Panc1 (cell line): Measurements from ENCODE around the gene LRP3.

Experiments
- POLR2AphosphoS5 ChIP-seq: IDR thresholded peaks from 2 replicates; pipeline ENCODE4 v1.6.1; 2012; ENCODE audit warnings: mild to moderate bottlenecking, low read depth, low read length, moderate library complexity
- SIN3A ChIP-seq: IDR thresholded peaks from 2 replicates; pipeline ENCODE4 v1.6.1; 2012; ENCODE audit warnings: low read depth, mild to moderate bottlenecking, low read length, moderate library complexity, borderline replicate concordance; ENCODE audit not compliant: insufficient read depth
- TF ChIP-seq, protein P1 (sequence below): fragments of 450-650 bp; IDR thresholded peaks from 2 replicates; pipeline ENCODE4 v1.5.1; 2017; ENCODE audit warnings: mild to moderate bottlenecking

DNA sequence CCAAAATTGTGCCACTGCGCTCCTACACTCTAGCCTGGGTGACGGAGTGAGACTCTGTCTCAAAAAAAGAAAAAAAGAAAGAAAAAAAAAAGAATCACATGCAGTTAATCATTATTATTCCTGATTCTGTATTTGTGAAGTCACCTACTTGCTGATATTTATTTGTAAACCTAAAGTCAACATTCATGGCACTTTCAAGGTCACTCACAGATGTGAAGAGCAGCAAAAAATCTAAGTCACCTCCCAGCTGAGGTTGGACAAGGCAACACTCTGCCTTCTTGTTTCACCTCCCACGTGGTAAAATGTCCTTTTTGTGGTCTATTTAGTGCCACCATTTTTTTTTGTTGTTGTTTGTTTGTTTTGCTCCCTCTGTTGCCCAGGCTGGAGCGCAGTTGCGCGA is 35.8 kb upstream of the LRP3 start:
- TF ChIP-seq, protein P1, sequence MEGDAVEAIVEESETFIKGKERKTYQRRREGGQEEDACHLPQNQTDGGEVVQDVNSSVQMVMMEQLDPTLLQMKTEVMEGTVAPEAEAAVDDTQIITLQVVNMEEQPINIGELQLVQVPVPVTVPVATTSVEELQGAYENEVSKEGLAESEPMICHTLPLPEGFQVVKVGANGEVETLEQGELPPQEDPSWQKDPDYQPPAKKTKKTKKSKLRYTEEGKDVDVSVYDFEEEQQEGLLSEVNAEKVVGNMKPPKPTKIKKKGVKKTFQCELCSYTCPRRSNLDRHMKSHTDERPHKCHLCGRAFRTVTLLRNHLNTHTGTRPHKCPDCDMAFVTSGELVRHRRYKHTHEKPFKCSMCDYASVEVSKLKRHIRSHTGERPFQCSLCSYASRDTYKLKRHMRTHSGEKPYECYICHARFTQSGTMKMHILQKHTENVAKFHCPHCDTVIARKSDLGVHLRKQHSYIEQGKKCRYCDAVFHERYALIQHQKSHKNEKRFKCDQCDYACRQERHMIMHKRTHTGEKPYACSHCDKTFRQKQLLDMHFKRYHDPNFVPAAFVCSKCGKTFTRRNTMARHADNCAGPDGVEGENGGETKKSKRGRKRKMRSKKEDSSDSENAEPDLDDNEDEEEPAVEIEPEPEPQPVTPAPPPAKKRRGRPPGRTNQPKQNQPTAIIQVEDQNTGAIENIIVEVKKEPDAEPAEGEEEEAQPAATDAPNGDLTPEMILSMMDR, result no peak
- TF ChIP-seq SIN3A, result no peak
- TF ChIP-seq POLR2AphosphoS5, result no peak
